Choroid plexus epithelial cell (primary cell): ENCODE measurements around the gene UVRAG.

Experiments
- DNase-seq: peaks from one replicate; pipeline ENCODE4 v3.0.0-alpha.2; 2010; ENCODE audit warnings: low read depth
- H3K4me3 ChIP-seq: 2 replicates; pipeline ENCODE4 v1.5.1; 2011; ENCODE audit warnings: low read depth, mild to moderate bottlenecking, control low read depth, low read length, moderate library complexity
- CTCF ChIP-seq: conservative IDR thresholded peaks from 2 replicates; pipeline ENCODE4 v1.5.1; 2011; ENCODE audit warnings: low read depth, mild to moderate bottlenecking, control low read depth, inconsistent platforms, low read length, moderate library complexity

Gene UVRAG

GRCh38 chr11:75826461-75827230 lies 11.6 kb downstream of the UVRAG start:
- H3K4me3 ChIP-seq: no peak overlapping the region
- DNase-seq: peak; percentile 58
- no peak for TF ChIP-seq CTCF

- no peak for TF ChIP-seq CTCF
- peak; percentile 61 for DNase-seq
- no peak overlapping the region for H3K4me3 ChIP-seq
Observed at GRCh38 chr11:75827562-75827961, 12.6 kb downstream of the UVRAG start.

GRCh38 chr11:75831915-75832502 lies 17.0 kb downstream of the UVRAG start:
- no peak overlapping the region for H3K4me3 ChIP-seq
- no peak for DNase-seq
- TF ChIP-seq CTCF: no peak

- DNase-seq: no peak
- H3K4me3 ChIP-seq: no peak overlapping the region
- no peak for TF ChIP-seq CTCF
Observed at GRCh38 chr11:75834728-75835127, 19.7 kb downstream of the UVRAG start.

GRCh38 chr11:75836417-75836816 lies 21.4 kb downstream of the UVRAG start:
- TF ChIP-seq CTCF: no peak
- H3K4me3 ChIP-seq: no peak overlapping the region
- DNase-seq: no peak

GRCh38 chr11:75839851-75840250 lies 24.8 kb downstream of the UVRAG start:
- peak; percentile 22 for DNase-seq
- no peak overlapping the region for H3K4me3 ChIP-seq
- TF ChIP-seq CTCF: no peak

GRCh38 chr11:75840522-75840921 lies 25.5 kb downstream of the UVRAG start:
- no peak for DNase-seq
- no peak overlapping the region for H3K4me3 ChIP-seq
- TF ChIP-seq CTCF: no peak
